Measurements from ENCODE around the gene LEMD1.

DNA sequence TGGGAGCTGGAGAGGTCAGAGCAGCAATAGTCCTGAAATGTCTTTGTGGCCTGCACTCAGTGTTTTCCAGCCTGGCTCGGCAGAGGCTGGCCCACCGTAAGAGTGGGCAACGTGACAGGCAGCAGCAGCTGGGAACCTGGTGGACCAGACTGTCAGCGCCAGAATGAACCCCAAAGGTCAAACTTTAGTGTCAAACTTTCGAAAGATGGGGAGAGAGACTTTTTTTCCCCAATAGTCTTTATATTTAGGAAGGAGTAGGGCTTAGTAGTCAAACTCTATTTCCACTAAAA, 23.7 kb upstream of the LEMD1 start:
- TF ChIP-seq, protein P1, sequence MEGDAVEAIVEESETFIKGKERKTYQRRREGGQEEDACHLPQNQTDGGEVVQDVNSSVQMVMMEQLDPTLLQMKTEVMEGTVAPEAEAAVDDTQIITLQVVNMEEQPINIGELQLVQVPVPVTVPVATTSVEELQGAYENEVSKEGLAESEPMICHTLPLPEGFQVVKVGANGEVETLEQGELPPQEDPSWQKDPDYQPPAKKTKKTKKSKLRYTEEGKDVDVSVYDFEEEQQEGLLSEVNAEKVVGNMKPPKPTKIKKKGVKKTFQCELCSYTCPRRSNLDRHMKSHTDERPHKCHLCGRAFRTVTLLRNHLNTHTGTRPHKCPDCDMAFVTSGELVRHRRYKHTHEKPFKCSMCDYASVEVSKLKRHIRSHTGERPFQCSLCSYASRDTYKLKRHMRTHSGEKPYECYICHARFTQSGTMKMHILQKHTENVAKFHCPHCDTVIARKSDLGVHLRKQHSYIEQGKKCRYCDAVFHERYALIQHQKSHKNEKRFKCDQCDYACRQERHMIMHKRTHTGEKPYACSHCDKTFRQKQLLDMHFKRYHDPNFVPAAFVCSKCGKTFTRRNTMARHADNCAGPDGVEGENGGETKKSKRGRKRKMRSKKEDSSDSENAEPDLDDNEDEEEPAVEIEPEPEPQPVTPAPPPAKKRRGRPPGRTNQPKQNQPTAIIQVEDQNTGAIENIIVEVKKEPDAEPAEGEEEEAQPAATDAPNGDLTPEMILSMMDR (IDR thresholded peaks at IDR 0.05; ENCODE audit: low read length) = no peak
- no peak for TF ChIP-seq EZH2 (IDR thresholded peaks at IDR 0.05; ENCODE audit: borderline replicate concordance, low read length)
